Choroid plexus epithelial cell (primary cell): ENCODE data around the gene FSCN2.
A peak's percentile ranks its signal among the peaks of the same experiment; 100 is the strongest.

ENCODE experiments used
- DNase-seq: peaks from one replicate; pipeline ENCODE4 v3.0.0-alpha.2; 2010; ENCODE audit warnings: low read depth
- H3K4me3 ChIP-seq: 2 replicates; pipeline ENCODE4 v1.5.1; 2011; ENCODE audit warnings: low read depth, mild to moderate bottlenecking, control low read depth, low read length, moderate library complexity
- CTCF ChIP-seq: conservative IDR thresholded peaks from 2 replicates; pipeline ENCODE4 v1.5.1; 2011; ENCODE audit warnings: low read depth, mild to moderate bottlenecking, control low read depth, inconsistent platforms, low read length, moderate library complexity

The FSCN2 gene

DNA sequence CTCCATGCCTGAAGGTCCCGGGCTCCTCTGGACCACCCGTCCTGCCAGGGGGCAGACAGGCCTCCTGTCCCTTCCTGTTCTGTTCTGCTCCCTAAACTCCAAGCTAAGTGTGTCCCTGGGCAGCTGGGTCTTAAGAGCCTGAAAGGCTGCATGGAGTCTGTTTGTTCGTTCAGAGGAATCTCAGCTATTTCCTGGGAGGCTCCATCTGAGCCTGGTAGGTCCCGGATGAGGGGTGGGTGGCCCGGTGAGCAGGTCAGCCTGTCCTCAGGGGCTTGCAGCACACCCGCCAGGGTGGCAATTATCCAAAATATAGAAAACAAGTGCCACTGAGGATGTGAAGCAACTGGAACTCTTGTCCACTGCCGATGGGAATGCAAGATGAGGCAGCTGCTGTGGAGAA is 28.1 kb upstream of the FSCN2 start:
- H3K4me3 ChIP-seq = no peak overlapping the region
- peak; percentile 60 for DNase-seq
- TF ChIP-seq CTCF = no peak

DNA sequence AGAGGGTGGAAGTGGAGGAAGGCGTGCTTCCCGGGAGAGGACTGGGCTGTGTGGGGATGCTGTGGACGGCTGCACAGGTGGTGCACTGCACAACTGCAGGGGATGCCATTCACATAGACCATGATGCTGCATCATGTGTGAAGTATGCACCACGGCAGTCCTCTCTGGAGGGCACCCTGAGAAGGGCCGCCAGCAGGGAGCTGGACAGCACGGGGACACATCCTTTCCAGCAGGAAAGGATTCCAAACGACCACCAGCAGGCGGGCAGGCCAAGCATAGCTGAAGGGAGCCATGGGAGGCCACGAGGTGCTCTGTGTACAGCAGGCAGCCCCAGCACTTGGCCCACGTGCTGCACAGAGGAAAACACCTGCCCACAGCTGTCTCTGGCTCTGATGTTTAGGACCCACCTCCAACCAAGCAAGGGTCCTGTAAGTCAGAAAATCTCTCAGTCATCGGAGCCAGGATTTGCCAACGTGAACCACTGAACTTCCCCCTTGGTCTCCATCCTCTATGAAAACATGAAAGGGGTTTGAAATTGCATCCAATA is 25.6 kb upstream of the FSCN2 start:
- no peak for DNase-seq
- no peak overlapping the region for H3K4me3 ChIP-seq
- no peak for TF ChIP-seq CTCF

- no peak for DNase-seq
- no peak overlapping the region for H3K4me3 ChIP-seq
- TF ChIP-seq CTCF = no peak
These were observed 24.6 kb upstream of the FSCN2 start for GRCh38 chr17:81503619-81504018.

GRCh38 chr17:81508639-81509206 is 19.5 kb upstream of the FSCN2 start:
- no peak for TF ChIP-seq CTCF

DNA sequence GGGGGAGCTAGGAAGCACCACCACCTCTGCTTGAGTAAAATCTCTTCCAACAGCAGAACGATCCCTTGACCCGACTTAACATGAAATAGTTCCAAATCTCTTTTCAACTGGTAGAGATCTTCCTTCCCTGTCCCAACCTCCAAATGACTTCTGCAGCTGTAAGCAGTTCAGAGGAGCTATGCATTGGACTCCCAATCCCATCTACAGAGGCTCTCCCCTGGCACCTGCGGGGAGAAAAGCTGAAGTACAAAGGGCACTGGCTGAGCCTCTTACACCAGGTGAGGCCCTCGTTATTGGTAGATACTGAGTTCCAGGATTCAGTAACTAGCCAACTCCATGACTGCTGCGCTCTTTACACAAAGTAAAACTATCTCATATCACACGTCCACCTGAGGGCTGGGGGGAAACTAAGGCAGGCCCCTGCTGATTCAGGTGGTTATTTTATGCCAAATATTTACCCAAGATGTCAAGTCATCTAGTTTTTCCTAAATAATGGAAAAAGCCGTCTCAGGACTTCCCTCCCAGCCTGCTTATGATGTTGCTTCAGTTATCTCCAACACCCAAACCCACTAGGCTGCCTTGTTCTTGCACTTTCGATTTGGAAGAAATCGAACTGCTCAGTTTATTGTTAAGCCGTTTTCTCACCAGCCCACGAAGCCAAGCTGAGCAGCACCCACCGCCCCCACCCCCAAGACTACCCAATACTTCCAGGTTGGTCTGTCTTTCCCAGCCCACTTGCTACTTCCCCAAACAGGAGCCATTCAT is 18.8 kb upstream of the FSCN2 start:
- H3K4me3 ChIP-seq = peak overlapping the region; percentile 87
- no peak for TF ChIP-seq CTCF
- DNase-seq = peak; percentile 50

More at GRCh38 chr17:81508639-81509206, 19.5 kb upstream of the FSCN2 start:
- H3K4me3 ChIP-seq = peak overlapping the region; percentile 87
- DNase-seq = peak; percentile 47

DNA sequence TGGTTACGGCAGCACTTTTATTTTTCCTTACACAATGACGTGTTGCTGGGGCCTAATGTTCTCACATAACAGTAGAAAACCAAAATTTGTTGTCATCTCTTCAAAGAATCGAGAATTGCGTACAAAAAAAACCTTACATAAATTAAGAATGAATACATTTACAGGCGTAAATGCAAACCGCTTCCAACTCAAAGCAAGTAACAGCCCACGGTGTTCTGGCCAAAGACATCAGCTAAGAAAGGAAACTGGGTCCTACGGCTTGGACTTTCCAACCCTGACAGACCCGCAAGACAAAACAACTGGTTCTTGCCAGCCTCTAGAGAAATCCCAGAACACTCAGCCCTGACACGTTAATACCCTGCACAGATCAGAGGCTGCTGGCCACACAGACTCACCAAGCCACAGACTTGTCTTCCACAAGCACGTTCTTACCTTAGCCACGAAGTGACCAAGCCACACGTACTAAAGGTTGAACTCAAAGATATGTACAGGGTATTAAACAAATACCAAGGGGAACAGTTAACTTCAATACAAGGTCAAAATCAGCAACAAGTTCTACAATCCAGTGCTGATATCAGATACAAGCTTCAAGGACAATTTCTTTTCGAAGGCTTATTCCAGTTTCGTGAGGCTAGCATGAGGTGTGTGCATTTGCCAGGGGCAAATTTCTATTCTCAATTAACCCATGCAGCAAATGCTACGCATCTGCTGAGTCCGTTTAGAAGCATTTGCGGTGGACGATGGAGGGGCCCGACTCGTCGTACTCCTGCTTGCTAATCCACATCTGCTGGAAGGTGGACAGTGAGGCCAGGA is 18.0 kb upstream of the FSCN2 start:
- TF ChIP-seq CTCF = no peak
- H3K4me3 ChIP-seq = peak overlapping the region; percentile 87
- peak; percentile 42 for DNase-seq
